PC-9 (cell line): ENCODE measurements around the gene FEV. TPM values are rescaled to one million over a fixed set of nuclear protein-coding genes. Genes with fewer than 3 reads are reported as not detected.

Experiments
- BruUV-seq: library from RNA; stranded (reverse); fragments of 400-500 nt; replicated peaks from 2 replicates; lab custom pipeline; 2021; lab: Mats Ljungman, UMichigan
- CTCF ChIA-PET: fragments of 300-600 bp; sonication (Branson Sonifier 250); formaldehyde crosslinking; loops from one replicate; lab custom pipeline; 2022; ENCODE audit warnings: antibody characterized with exemption; lab: Charles Lee
- POLR2A ChIA-PET: fragments of 300-600 bp; sonication (Branson Sonifier 250); formaldehyde crosslinking; loops from one replicate; lab custom pipeline; 2022; ENCODE audit warnings: antibody characterized with exemption; ENCODE audit not compliant: unreplicated experiment; lab: Charles Lee
- DNase-seq, 2 experiments: peaks; one replicate each; pipeline versions ENCODE4 v3.0.0 to v3.0.0-alpha.2; 2015 to 2022; ENCODE audit warnings: mixed read lengths in 1 of 2
- H2AFZ ChIP-seq: fragments of 200-600 bp; sonication (generic); 2 replicates; pipeline ENCODE4 v1.8.1; 2017; ENCODE audit warnings: antibody characterized with exemption
- H3F3A ChIP-seq: fragments of 200-600 bp; sonication (generic); 2 replicates; pipeline ENCODE4 v1.8.1; 2017; ENCODE audit warnings: antibody characterized with exemption, mild to moderate bottlenecking, low read depth; ENCODE audit not compliant: insufficient read depth
- H3K27ac ChIP-seq: fragments of 200-600 bp; sonication (generic); 2 replicates; pipeline ENCODE4 v1.6.1; 2016; ENCODE audit warnings: mixed run types
- H3K27me3 ChIP-seq: fragments of 200-600 bp; sonication (generic); 2 replicates; pipeline ENCODE4 v1.6.1; 2016; ENCODE audit warnings: low read depth, mixed run types; ENCODE audit not compliant: insufficient read depth
- H3K36me3 ChIP-seq: fragments of 200-600 bp; sonication (generic); 2 replicates; pipeline ENCODE4 v1.6.1; 2016; ENCODE audit warnings: low read depth, mixed run types
- H3K4me1 ChIP-seq: fragments of 200-600 bp; sonication (generic); replicated peaks from 2 replicates; pipeline ENCODE4 v1.6.1; 2016; ENCODE audit warnings: mixed run types; ENCODE audit not compliant: insufficient read depth
- H3K4me2 ChIP-seq: fragments of 200-600 bp; sonication (generic); 2 replicates; pipeline ENCODE4 v1.6.1; 2017; ENCODE audit warnings: mixed run types
- H3K4me3 ChIP-seq: fragments of 200-600 bp; sonication (generic); 2 replicates; pipeline ENCODE4 v1.6.1; 2016; ENCODE audit warnings: mixed run types
- H3K79me2 ChIP-seq: fragments of 200-600 bp; sonication (generic); 2 replicates; pipeline ENCODE4 v1.6.1; 2017; ENCODE audit warnings: low read depth, mixed run types
- H3K9me2 ChIP-seq: fragments of 200-600 bp; sonication (generic); 2 replicates; pipeline ENCODE4 v1.8.1; 2017; ENCODE audit warnings: mild to moderate bottlenecking; ENCODE audit not compliant: insufficient read depth
- H3K9me3 ChIP-seq: fragments of 200-600 bp; sonication (generic); 2 replicates; pipeline ENCODE4 v1.8.1; 2016; ENCODE audit warnings: low read depth; ENCODE audit not compliant: insufficient read depth
- H4K20me1 ChIP-seq: fragments of 200-600 bp; sonication (generic); 2 replicates; pipeline ENCODE4 v1.8.1; 2017; ENCODE audit not compliant: insufficient read depth
- EZH2 ChIP-seq: fragments of 200-600 bp; sonication (generic); IDR thresholded peaks from 2 replicates; pipeline ENCODE4 v1.8.0; 2017; ENCODE audit warnings: antibody characterized with exemption, low read depth
- intact Hi-C: fragments of 100-400 bp; cut with micrococcal nuclease; formaldehyde crosslinking; loops from one replicate; pipeline ENCODE4 v1.10.0; 2022; ENCODE audit not compliant: unreplicated experiment
- total RNA-seq: library from RNA; stranded (reverse); gene quantifications from 2 replicates; pipeline ENCODE4 v1.2.3, GENCODE V29; 2021
- TF ChIP-seq, protein P1 (sequence below): fragments of 200-600 bp; sonication (generic); conservative IDR thresholded peaks from 2 replicates; pipeline ENCODE4 v1.6.1; 2017; ENCODE audit warnings: mixed run types, antibody characterized with exemption, mild to moderate bottlenecking, moderate library complexity

The FEV gene
- total RNA-seq, 1 experiment from 2014 or later, result not detected

DNA sequence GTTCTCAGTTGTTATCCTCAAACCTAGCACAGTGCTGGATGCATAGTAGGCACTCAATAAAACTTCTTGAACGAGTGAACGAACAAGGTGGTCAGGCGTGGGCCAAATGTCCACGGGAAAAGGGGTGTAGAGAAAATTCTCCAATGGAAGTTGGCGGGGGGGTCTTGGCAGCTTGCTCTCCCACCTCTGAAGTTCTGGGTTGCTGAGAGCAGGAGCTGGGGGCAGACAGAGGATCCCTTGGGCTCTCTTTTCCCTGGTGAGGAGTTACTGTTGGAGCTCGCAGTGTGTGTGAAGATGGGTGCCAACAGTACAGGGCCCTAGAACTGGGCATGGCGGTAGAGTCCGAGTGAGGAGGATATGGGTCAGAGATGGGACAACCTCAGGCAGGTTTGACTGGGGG, 10.6 kb upstream of the FEV start:
- H3K9me3 ChIP-seq, result no peaks in the 10 kb centered on the region
- ChIA-PET CTCF (interaction anchor here (0.6 to 1.2 kb wide), 3 partner anchors 15 to 197 kb away, joined by 3 to 7 read pairs (median 4); no protein-coding TSS in a partner anchor), POLR2A (interaction anchor here (0.7 kb wide), 1 partner anchor 368 kb away, joined by 7 read pairs; no protein-coding TSS in a partner anchor)
- no peak for TF ChIP-seq EZH2
- TF ChIP-seq, protein P1, sequence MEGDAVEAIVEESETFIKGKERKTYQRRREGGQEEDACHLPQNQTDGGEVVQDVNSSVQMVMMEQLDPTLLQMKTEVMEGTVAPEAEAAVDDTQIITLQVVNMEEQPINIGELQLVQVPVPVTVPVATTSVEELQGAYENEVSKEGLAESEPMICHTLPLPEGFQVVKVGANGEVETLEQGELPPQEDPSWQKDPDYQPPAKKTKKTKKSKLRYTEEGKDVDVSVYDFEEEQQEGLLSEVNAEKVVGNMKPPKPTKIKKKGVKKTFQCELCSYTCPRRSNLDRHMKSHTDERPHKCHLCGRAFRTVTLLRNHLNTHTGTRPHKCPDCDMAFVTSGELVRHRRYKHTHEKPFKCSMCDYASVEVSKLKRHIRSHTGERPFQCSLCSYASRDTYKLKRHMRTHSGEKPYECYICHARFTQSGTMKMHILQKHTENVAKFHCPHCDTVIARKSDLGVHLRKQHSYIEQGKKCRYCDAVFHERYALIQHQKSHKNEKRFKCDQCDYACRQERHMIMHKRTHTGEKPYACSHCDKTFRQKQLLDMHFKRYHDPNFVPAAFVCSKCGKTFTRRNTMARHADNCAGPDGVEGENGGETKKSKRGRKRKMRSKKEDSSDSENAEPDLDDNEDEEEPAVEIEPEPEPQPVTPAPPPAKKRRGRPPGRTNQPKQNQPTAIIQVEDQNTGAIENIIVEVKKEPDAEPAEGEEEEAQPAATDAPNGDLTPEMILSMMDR, result no peak
- no peaks in the 10 kb centered on the region for H3K9me2 ChIP-seq
- H3F3A ChIP-seq, result 0 out of 2 replicates have a peak, but pooled peaks cover under 1% of the 10 kb centered on the region
- H2AFZ ChIP-seq, result no peak overlapping the region
- no peaks in the 10 kb centered on the region for H3K79me2 ChIP-seq
- peaks cover 42% of the 10 kb centered on the region; the same call in 1 of the 2 replicates for H3K27me3 ChIP-seq
- DNase-seq, result no peak
- no peaks in the 10 kb centered on the region for H3K36me3 ChIP-seq
- intact Hi-C loops, result loop anchor here (5.0 kb wide), 1 partner anchor 62 kb away; no protein-coding TSS in a partner anchor
- H3K4me1 ChIP-seq, result peaks cover 9% of the 10 kb centered on the region; the same call in 1 of the 2 replicates
- peak overlapping the region; percentile 78 for H3K4me2 ChIP-seq
- no peak overlapping the region for H3K4me3 ChIP-seq
- H3K27ac ChIP-seq, result no peak overlapping the region
- H4K20me1 ChIP-seq, result no peaks in the 10 kb centered on the region
- no TSS peak for BruUV-seq

DNA sequence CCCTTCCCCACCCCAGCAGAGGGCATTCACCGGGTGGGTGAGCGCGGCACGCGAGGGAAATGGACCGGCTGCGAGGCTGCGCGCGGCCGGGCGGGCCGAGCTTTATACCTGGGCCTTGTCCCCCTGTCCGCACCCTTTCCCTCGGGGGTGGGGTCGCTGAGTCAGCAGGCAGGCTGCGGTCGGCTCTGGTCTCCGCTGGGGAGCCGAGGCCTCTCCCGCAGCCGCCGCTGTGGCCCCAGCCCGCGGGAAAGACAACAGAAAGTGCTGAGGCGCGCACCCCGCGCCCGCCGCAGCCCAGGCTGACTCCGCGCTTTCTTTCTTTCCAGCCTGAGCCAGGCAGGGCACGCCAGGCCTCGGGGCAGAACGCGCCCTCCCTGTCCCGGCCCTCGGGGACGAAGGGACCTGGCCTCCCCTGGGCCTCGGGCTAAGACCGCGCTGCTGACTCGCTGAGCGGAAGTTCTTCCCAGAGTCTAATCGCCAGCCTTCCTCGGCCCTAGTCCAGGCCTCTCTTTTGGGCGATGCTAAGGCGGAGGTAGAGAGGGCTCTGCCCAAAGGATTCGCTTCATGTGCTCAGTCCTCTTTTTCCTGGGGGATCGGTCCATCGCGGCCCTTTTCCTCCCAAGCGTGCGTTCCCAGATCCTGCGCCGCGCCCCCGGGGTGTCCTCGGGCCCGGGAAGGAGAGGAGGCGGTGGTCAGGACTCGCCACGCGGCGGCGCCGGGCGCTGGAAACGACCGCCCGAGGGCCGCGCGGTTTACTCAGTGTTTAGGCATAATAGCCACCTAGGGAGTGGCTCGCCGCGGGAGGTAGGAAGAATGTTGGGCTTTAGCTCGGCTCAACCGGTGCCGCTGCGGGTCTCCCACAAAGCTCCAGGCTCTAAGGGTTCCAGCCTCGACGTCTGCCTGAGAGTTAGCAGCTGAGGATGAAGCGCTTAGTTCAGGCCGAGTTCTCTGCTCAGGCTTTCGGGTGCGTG, 8.6 kb upstream of the FEV start, which contains the start of gene CRYBA2:
TSS of gene CRYBA2 (minus strand) at position 78 of the 971 bp plus-strand sequence. CDS start 246 bp downstream, outside the sequence.
- no peaks in the 10 kb centered on the region for H3K9me3 ChIP-seq
- ChIA-PET CTCF (interaction anchor here (0.5 to 0.6 kb wide), 2 partner anchors 13 to 324 kb away, joined by 3 to 5 read pairs; no protein-coding TSS in a partner anchor), POLR2A (no interaction called here)
- peak in 1 of 2 experiments; percentile 17 for DNase-seq
- no peak within 1 kb of the TSS for H3K27ac ChIP-seq
- H3K27me3 ChIP-seq, result peaks cover 55% of the 10 kb centered on the region
- no peaks in the 10 kb centered on the region for H3F3A ChIP-seq
- peak within 1 kb of the TSS; percentile 70 for H3K4me2 ChIP-seq
- no peak for TF ChIP-seq EZH2
- TF ChIP-seq, protein P1, result peak; percentile 31; the same call in 1 of the 2 replicates
- intact Hi-C loops, result no loop called here
- BruUV-seq, result no TSS peak
- H3K9me2 ChIP-seq, result no peaks in the 10 kb centered on the region
- H2AFZ ChIP-seq, result no peak within 1 kb of the TSS
- no peaks in the 10 kb centered on the region for H3K79me2 ChIP-seq
- H4K20me1 ChIP-seq, result no peaks in the 10 kb centered on the region
- peaks cover 9% of the 10 kb centered on the region; the same call in 1 of the 2 replicates for H3K4me1 ChIP-seq
- peak within 1 kb of the TSS; percentile 24; the same call in 1 of the 2 replicates for H3K4me3 ChIP-seq
- H3K36me3 ChIP-seq, result no peaks in the 10 kb centered on the region

DNA sequence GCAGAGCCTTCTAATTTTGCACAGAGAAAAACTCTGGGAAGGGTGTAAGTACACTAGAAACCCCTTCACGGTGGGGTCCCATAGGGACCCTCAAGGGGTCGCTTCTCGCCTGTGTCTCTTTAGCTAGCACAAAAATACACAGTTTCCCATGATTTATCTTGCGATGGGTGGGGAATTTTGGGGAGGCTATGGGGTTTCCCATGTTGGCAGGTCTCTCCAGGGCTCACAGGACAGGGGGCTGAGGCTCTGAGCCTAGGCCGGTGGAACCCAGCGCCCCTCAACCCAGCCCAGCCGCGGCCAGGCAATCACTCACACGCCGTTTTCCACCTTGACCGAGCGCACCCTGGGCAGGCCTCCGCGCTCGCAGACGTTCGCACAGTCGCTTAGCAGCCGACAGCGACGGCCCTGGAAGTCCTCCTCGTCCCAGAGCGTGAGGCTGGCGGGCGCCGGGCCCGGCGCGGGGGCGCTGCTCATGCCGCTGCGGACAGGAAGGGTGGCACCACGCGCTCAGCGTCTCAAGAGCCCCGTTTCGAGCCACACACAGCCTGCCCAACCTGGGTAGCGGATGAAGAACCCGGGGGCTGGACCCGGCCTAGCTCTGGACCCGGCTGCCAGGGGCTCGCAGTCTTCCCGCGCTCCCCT, 7.8 kb upstream of the FEV start:
- Histone ChIP-seq H2AFZ (no peak overlapping the region), H3K9me2 (no peaks in the 10 kb centered on the region), H3K4me3 (no peak overlapping the region), H4K20me1 (no peaks in the 10 kb centered on the region), H3K9me3 (no peaks in the 10 kb centered on the region), H3F3A (no peaks in the 10 kb centered on the region), H3K79me2 (no peaks in the 10 kb centered on the region), H3K27me3 (peaks cover 56% of the 10 kb centered on the region), H3K4me1 (peaks cover 9% of the 10 kb centered on the region; the same call in 1 of the 2 replicates), H3K4me2 (no peak overlapping the region), H3K36me3 (no peaks in the 10 kb centered on the region), H3K27ac (no peak overlapping the region)
- DNase-seq, result no peak
- ChIA-PET POLR2A (no interaction called here), CTCF (no interaction called here)
- no TSS peak for BruUV-seq
- no peak for TF ChIP-seq EZH2
- TF ChIP-seq, protein P1, result no peak
- intact Hi-C loops, result no loop called here
